ACC112 (cell line): ENCODE results near the gene HIGD1B.
"Not testable (repeated sequence)": the region's sequence is repeated elsewhere in the genome, so short reads cannot be mapped to it uniquely, and the experiment has no call there.

Experiments used
- H2AFZ ChIP-seq: fragments of 200-600 bp; sonication (generic); one replicate; pipeline ENCODE4 v1.6.0; 2017; ENCODE audit warnings: antibody characterized with exemption, low read length; ENCODE audit not compliant: unreplicated experiment
- H3K27ac ChIP-seq: fragments of 200-600 bp; sonication (generic); 2 replicates; pipeline ENCODE4 v1.5.1; 2014; ENCODE audit warnings: low read depth, mild to moderate bottlenecking, antibody characterized with exemption, low read length, moderate library complexity
- H3K27me3 ChIP-seq: fragments of 200-600 bp; sonication (generic); 2 replicates; pipeline ENCODE4 v1.6.1; 2014; ENCODE audit warnings: mild to moderate bottlenecking, antibody characterized with exemption, low read length, moderate library complexity, mixed read lengths; ENCODE audit not compliant: insufficient read depth
- H3K36me3 ChIP-seq: fragments of 200-600 bp; sonication (generic); 2 replicates; pipeline ENCODE4 v1.6.1; 2016; ENCODE audit warnings: mild to moderate bottlenecking, antibody characterized with exemption, low read length, moderate library complexity, mixed read lengths; ENCODE audit not compliant: insufficient read depth
- H3K4me1 ChIP-seq: fragments of 200-600 bp; sonication (generic); one replicate; pipeline ENCODE4 v1.6.1; 2016; ENCODE audit warnings: low read length, mixed read lengths; ENCODE audit not compliant: insufficient read depth, unreplicated experiment, control insufficient read depth
- H3K4me3 ChIP-seq: fragments of 200-600 bp; sonication (generic); 2 replicates; pipeline ENCODE4 v1.5.1; 2014; ENCODE audit warnings: mild to moderate bottlenecking, low read depth, low read length
- H3K79me2 ChIP-seq: fragments of 200-600 bp; sonication (generic); one replicate; pipeline ENCODE4 v1.6.0; 2016; ENCODE audit warnings: low read length; ENCODE audit not compliant: control insufficient read depth, unreplicated experiment, insufficient read depth

Gene HIGD1B

GRCh38 chr17:44820631-44821212, 27.0 kb upstream of the HIGD1B start:
- Histone ChIP-seq H3K79me2 (peaks cover 70% of the 10 kb centered on the region), H3K36me3 (no peaks in the 10 kb centered on the region), H3K4me3 (peak overlapping the region; percentile 34), H3K27ac (peak overlapping the region; percentile 81), H3K4me1 (peaks cover 21% of the 10 kb centered on the region), H3K27me3 (no peaks in the 10 kb centered on the region), H2AFZ (no peak overlapping the region)

GRCh38 chr17:44825236-44825635, 22.4 kb upstream of the HIGD1B start:
- not testable (repeated sequence) for H3K36me3 ChIP-seq, H3K4me3 ChIP-seq, H3K27ac ChIP-seq, H2AFZ ChIP-seq, H3K27me3 ChIP-seq
- peaks cover 18% of the 10 kb centered on the region for H3K4me1 ChIP-seq
- peaks cover 73% of the 10 kb centered on the region for H3K79me2 ChIP-seq

DNA sequence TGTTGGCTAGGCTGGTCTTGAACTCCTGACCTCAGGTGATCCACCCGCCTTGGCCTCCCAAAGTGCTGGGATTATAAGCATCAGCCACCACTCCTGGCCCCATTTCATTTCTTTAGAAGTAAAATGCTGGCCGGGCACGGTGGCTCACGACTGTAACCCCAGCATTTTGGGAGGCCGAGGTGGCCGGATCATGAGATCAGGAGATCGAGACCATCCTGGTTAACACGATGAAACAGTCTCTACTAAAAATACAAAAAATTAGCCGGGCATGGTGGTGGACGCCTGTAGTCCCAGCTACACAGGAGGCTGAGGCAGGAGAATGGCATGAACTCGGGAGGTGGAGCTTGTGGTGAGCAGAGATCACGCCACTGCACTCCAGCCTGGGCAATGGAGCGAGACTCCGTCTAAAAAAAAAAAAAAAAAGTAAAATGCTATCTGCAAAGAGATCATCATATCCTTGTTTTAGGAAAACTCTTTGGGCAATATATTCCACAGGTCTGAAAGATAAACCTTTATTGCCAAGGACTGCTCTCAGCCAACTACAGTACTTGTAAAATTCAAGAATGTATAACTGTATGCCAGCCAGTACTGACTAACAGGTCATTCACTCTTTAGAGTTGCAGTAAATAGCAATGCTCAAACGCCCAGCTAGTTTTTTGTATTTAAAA, 21.4 kb upstream of the HIGD1B start:
- no peaks in the 10 kb centered on the region for H3K27me3 ChIP-seq
- H3K27ac ChIP-seq: no peak overlapping the region
- no peak overlapping the region for H3K4me3 ChIP-seq
- peaks cover 18% of the 10 kb centered on the region for H3K4me1 ChIP-seq
- H3K36me3 ChIP-seq: no peaks in the 10 kb centered on the region
- H3K79me2 ChIP-seq: peaks cover 68% of the 10 kb centered on the region
- no peak overlapping the region for H2AFZ ChIP-seq

DNA sequence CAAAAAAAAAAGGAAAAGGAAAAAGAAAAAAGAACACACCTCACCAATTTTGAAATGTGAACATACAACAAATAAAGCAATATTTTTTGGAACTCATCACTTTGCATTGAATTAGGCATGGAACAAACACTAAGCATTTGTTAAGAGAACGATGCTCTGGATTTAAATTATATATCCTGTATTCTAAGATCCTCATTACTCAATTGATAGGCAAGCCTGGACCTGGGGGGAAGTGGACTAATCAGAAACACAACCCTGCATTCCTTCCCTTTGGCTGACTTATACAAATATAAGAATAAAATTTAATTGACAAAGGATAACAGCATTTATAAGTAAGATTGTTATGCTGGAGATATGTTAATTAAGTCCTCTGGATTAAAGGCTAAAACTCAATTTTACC, 19.8 kb upstream of the HIGD1B start:
- Histone ChIP-seq H3K36me3 (no peaks in the 10 kb centered on the region), H2AFZ (no peak overlapping the region), H3K27me3 (no peaks in the 10 kb centered on the region), H3K4me1 (peaks cover 14% of the 10 kb centered on the region), H3K79me2 (peaks cover 63% of the 10 kb centered on the region), H3K27ac (no peak overlapping the region), H3K4me3 (peak overlapping the region; percentile 100)

DNA sequence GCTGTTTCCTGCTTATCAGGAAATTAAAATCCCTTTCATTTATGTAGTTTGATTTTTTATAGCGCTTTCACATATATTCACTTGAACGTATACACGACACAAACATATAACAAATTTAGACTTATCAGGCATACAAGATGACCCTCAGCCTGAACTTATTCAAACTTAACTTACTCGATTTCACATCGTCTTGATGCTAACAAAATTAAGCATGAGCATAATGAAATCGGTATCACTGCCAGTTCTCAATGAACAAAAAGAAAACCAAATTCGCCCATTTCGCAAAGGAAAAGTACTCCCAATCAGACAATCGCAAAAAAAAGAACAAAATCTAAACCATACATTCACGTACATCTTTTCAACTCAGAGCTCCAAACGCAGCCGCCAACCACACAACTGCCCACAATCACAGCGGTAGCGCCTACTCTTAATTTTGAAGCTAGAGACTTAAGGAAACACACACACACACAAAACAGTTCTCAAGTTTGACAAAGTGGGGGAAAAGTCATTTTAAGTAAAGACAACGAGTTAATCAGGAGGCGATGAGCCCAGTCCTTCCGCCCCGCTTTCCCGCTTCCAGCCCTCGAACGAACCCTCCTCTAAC, 18.7 kb upstream of the HIGD1B start:
- peaks cover 55% of the 10 kb centered on the region for H3K79me2 ChIP-seq
- H3K4me1 ChIP-seq: peaks cover 12% of the 10 kb centered on the region
- H3K27ac ChIP-seq: peak overlapping the region; percentile 74
- no peaks in the 10 kb centered on the region for H3K27me3 ChIP-seq
- H2AFZ ChIP-seq: peak overlapping the region; percentile 74
- no peaks in the 10 kb centered on the region for H3K36me3 ChIP-seq
- H3K4me3 ChIP-seq: peak overlapping the region; percentile 100

- H3K27me3 ChIP-seq: no peaks in the 10 kb centered on the region
- H3K79me2 ChIP-seq: peaks cover 48% of the 10 kb centered on the region
- no peaks in the 10 kb centered on the region for H3K36me3 ChIP-seq
- peak within 1 kb of the TSS; percentile 100 for H3K4me3 ChIP-seq
- peak within 1 kb of the TSS; percentile 95 for H2AFZ ChIP-seq
- peak within 1 kb of the TSS; percentile 74 for H3K27ac ChIP-seq
- H3K4me1 ChIP-seq: peaks cover 12% of the 10 kb centered on the region
Measured at GRCh38 chr17:44829523-44830358, 17.9 kb upstream of the HIGD1B start, which contains the start of gene GJC1. GJC1 (minus strand) TSS chr17:44830287; CDS start chr17:44805817, 24,470 bp downstream.

DNA sequence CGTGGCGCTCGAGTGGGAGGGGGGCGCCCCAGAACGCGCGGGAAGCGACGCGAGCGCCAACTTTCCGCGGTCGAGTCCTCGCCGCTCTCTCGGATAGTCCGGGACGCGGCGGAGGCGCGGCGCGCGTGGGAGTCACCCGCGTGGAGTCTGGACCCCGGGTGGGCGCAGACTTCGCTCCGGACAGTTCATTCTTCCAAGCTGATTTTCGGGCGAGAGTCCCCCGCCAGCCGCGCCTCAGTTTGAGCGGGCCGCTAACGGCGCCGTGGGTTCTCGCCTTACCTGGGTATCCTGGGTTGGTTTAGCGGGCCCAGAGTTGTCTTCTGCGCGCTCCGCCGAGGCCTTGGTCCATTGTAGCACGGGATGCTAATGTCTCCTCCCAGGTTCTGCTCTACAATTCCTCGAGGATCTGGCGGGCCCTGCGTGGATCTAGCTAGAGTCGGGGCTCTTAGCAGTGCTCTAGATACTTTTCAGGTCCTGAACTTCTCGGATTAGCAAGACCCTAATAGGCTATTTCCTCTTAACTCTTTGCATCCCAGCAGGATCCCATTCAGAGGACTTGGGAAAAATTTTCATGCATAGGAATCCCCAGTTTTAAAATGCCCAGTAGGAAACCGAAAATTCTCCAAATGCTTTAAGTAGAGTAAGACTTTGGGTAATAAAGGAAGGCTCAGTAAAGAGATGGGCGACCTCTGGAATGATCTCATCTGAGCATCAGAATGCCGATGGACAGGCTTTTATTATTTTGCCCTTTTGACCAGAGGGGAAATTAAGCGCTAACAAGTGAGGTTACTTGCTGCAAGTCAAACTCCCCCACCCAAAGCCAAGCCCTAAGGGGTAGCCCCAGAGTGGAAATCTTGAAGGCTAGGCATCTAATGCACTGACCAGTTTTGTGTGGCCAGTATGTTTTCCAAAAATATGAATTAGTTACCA, 17.1 kb upstream of the HIGD1B start:
- H2AFZ ChIP-seq: peak overlapping the region; percentile 95
- H3K27me3 ChIP-seq: no peaks in the 10 kb centered on the region
- H3K4me3 ChIP-seq: peak overlapping the region; percentile 100
- peaks cover 12% of the 10 kb centered on the region for H3K4me1 ChIP-seq
- H3K79me2 ChIP-seq: peaks cover 41% of the 10 kb centered on the region
- H3K27ac ChIP-seq: peak overlapping the region; percentile 74; the same call in 1 of the 2 replicates
- no peaks in the 10 kb centered on the region for H3K36me3 ChIP-seq

DNA sequence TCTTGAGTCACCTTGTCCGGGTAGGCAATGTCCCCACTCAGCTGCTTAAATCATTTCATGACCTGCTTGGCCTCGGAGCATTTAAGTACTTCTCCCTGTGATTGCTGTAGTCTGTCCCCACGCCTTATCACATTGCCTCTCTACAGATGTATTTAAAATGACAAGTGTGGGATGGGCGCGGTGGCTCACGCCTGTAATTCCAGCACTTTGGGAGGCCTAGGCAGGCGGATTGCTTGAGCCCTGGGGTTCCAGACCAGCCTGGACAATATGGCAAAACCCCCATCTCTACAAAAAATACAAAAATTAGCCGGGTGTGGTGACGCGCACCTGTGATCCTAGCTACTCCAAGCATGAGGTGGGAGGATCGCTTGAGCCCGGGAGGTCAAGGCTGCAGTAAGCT, 16.3 kb upstream of the HIGD1B start:
- H3K36me3 ChIP-seq: no peaks in the 10 kb centered on the region
- H3K4me1 ChIP-seq: peaks cover 9% of the 10 kb centered on the region
- H2AFZ ChIP-seq: no peak overlapping the region
- no peaks in the 10 kb centered on the region for H3K27me3 ChIP-seq
- H3K79me2 ChIP-seq: peaks cover 34% of the 10 kb centered on the region
- no peak overlapping the region for H3K4me3 ChIP-seq
- no peak overlapping the region for H3K27ac ChIP-seq

DNA sequence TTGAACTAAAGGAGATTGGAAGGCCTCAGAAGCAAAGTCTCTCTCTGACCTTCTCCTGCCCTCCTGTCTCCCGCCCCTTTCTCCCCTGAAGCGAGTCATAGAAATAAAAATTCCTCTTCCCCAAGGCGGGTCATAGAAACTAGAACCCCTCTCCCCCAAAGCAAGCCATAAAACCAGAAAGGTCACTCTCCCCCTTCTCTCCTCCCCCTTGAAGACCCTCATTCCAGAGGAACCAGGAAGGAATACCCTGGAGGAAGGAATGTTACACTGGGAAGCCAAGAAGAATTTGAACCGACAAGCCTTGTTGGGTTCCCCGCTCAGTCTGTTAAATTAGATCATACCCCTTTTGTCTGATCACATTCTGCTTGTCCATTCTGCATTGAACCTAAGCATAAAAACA, 14.9 kb upstream of the HIGD1B start:
- no peak overlapping the region for H2AFZ ChIP-seq
- peaks cover 19% of the 10 kb centered on the region for H3K79me2 ChIP-seq
- H3K27ac ChIP-seq: no peak overlapping the region
- H3K36me3 ChIP-seq: no peaks in the 10 kb centered on the region
- no peaks in the 10 kb centered on the region for H3K27me3 ChIP-seq
- no peak overlapping the region for H3K4me3 ChIP-seq
- H3K4me1 ChIP-seq: peaks cover 8% of the 10 kb centered on the region

GRCh38 chr17:44837196-44837595, 10.5 kb upstream of the HIGD1B start:
- no peaks in the 10 kb centered on the region for H3K79me2 ChIP-seq
- no peaks in the 10 kb centered on the region for H3K4me1 ChIP-seq
- H3K4me3 ChIP-seq: no peak overlapping the region
- H2AFZ ChIP-seq: no peak overlapping the region
- H3K27ac ChIP-seq: no peak overlapping the region
- no peaks in the 10 kb centered on the region for H3K36me3 ChIP-seq
- H3K27me3 ChIP-seq: no peaks in the 10 kb centered on the region
